Stimulated activated CD4-positive, alpha-beta T cell treated with anti-CD3 and anti-CD28 coated beads, Interleukin-12 subunit alpha, Interleukin-12 subunit beta, amount 100 ng/mL, for 4 hours (primary cell): ENCODE results near the gene ANKRD28.
"Not testable (repeated sequence)": the region's sequence is repeated elsewhere in the genome, so short reads cannot be mapped to it uniquely, and the experiment has no call there.

Experiments used
- DNase-seq: peaks from one replicate; pipeline ENCODE4 v3.0.0-alpha.2; 2020

ANKRD28 gene

DNA sequence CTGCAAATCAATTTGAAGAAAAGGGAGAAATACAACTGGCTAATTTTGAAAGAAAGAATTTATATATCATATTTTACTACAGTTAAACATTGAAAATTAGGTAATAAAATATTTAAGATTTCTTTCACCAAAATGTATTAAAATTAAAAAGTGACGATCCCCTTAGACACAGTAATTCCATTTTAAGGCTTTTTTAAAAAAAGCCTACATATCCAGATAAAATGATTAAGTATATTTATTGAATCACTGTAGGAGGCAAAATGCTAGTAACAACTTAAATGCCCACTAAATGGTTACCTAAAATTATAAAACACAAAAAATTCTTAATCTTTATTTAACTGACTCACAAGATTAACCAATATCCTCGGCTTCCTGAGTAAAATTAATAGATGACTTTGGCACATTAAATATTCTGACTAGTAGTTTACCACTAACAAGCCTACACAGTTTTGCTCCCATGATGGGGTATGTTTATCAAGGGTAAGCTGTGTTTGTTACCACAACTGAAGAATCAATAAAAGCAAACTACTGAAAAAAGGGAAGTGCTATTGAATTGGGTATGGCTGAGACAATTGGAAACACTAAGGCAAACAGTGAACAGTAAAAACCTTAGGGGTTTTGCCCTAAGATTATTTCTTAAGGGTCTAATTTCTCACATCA, 28.4 kb downstream of the ANKRD28 start:
- no peak for DNase-seq

DNA sequence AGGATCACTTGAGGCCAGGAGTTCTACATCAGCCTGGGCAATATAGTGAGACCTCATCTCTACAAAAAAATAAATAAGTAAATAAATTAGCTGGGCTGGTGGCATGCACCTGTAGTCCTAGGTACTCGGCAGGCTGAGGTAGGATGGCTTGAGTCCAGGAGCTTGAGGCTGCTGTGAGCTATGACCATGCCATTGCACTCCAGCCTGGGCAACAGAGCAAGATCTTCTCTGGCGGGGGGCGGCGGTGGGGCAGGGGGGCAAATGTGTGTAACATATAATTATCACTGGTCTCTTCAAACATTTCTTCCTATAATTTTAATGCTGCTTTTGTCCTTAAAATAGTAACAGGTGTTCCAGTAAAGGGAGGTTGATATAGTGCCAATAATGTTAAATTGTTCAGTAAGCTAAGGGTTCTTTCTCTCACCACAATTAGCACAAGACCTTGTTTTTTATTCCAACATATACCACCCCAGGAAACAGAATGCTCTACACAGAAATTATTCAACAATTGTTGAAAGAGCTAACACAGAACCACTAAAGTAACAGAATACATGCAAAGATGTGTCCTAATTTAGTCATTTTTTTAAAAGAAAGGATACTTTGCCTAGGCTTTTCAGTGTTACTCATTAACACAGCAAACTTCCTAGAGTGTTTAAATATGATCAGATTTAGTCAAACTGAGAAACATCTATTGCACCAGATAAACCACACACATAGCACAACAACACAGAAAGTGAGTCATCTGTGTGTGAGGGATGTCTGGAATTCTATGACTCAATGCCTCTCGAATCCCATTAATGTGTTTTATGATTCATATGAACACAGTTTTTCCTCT, 29.1 kb downstream of the ANKRD28 start:
- DNase-seq: no peak

DNA sequence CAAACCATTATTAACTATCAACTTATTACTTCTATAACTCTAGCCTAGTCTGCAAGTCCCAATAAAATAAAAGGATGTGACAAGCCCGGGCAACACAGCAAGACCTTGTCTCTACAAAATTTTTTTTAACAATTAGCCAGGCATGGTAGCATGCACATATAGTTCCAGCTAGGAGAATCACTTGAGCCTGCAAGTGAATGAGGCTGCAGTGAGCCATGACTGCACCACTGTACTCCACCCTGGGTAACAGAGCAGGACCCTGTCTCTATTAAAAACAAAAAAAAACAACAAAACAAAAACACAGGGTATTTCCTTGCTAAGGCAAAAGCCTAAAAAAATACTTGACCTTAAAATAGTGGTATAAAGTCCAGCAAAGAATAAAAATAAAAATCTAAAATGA, 31.4 kb downstream of the ANKRD28 start:
- DNase-seq: no peak

DNA sequence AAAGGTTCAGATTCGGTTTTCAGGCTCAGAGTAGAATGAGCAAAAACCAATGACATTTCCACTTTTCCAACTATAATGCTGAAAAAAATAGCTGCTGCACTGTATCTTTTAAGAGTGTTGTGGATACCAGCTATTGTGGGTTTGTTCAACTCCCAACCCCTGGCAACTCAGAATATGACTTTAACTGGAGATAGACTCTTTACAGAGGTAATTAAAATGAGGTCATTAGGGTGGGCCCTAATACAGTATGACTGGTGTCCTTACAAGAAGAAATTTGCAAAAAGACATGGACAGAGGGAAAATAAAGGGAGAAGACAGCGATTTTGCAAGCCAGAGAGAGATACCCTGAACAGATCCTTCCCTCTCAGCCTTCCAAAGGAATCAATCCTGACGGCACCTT, 39.5 kb downstream of the ANKRD28 start:
- no peak for DNase-seq

DNA sequence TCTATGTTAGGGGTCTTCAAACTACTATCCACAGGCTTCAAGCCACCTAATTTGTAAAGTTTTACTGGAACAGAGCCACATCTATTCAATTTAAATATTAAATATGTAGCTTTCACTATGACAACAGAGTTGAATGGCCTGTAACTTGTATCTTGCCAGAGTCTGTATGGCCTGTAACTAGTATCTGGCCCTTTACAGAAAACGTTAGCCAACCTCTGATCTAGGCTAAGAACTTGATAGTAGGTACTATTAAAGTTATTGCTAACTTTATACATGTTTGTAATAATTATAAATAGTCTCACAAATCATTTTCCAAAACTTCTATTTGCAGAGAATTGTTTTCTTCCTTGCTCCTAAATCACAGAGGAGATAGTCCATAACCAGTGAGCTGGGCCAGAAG, 40.0 kb downstream of the ANKRD28 start:
- no peak for DNase-seq

DNA sequence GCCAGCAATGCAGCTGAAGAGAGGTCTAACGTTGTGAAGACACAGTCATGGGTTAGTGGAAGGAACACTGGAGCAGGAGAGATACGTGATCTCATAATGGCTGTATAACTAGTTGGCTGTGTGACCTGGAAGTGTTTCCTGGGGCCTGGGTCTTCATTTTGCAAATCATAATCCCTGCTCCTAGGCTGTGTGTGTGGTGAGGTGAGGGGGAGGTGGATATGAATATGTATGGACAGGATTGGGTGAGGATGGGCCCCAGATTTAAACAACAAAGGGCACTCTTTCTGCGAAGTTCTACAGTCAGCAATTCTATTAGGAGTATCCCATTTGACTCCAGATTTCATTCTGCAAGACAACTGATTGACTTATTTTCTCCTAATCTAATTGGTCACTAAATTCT, 41.3 kb downstream of the ANKRD28 start:
- DNase-seq: no peak

DNA sequence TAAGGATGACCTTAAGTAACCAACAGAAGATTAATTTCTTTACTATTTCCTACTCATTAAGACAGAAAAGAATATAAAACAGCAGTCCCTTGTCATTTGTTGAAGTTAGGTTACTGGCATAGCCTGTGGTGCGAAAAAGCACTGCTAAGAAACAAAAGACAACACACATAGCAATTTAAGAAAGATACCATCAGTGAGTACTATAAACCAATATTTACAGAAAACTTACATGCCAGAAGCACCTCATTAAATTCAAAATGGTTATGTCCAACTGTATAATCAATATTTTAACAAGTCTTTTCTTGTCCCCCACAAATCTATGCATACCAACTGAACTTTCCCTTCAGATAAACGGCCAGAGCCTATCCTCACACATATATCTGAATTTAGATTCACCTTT, 42.0 kb downstream of the ANKRD28 start:
- DNase-seq: no peak

DNA sequence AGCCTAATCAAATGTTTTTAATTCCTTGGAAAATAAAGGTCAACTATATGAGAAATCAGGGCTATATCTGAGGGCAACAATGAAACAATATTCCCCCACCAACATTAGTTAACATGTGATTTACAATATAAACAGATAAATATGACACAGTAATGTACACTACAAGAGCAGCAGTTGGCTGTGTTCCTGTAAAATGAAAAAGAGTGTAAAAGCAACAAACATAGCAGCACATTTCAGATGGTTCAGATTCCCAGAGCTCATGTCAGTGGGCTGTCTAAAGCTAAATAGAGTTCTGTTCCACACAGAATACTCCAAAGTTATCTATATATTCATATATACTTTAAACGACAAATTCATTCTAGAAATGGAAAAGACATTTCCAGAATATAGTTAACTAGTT, 42.6 kb downstream of the ANKRD28 start:
- DNase-seq: no peak

DNA sequence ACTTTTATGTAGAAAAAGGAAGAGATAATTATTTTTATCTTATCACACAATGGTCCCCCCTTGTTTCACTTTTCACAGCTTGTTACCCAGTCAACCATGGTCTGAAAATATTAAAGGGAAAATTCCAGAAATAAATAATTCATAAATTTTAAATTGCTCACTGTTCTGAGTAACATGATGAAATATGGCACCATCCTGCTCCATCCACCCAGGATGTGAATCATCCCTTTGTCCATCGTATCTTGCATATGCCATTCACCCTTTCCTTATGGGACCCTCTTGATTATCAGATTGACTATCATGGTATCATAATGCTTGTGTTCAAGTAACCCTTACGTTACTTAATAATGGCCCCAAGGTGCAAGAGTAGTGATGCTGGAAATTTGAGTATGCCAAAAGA, 43.7 kb downstream of the ANKRD28 start:
- DNase-seq: no peak

DNA sequence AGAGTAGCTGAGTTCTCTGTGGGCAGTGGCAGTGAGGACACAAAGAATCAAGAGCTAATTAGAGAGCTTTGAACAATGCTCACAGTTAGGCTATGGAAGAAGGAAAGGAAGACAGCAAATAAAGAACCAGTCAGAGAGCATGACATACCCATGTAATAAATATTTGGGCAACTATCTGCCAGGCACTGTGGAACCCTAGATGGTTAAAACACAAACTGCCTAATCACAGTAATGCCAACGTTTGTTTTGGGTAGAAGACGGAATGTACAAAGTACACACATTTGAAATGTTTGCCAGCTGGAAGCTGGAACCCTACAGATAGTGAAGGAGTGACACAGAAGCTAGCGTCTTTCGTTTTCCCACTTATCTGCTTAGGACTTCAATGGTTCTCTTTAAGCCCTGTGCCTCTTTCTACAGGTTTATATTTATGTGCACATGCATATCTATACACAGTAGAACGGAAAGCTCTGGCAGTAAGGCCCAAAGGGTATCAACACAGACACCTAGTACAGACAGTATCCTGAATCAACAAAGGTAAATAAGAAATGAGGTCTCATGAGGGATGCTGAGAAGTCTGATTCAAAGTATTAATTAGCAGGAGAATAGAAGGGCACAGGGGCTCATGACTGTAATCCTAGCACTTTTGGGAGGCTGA, 44.6 kb downstream of the ANKRD28 start:
- DNase-seq: no peak

DNA sequence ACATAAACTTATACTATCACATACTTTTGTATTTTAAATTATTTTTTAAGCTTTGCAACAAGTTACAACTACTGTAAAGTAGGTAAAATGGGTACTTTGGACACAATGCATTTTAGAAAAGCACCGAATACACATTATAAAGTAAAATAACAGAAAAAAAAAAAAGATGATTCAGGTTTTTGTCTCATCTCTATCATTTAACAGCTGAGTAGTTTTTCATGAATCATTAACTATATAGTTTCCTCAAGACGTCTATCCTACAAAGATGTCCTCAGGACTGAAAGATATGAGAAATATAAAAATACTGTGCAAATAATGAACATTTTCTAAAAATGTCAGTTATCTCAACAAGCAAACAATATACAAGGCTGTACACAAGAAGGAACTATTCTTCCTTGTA, 46.9 kb downstream of the ANKRD28 start:
- no peak for DNase-seq

DNA sequence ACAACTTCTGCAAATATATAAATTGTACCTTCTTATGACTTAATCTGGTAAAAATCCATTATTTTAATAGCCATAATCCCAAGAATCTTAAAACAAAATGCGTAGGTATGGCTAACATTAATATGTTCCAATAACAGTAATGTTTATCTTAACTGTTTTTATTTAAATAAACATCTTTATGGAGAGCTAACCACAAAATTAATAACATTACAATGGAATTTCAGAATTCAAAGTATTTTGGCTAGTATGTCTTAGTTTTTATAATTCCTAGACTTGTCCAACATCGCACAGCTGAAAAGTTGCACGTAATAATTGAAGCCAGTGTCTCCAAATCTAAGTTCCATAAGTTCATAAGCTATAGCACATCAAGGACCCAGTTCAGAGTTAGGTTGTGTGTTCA, 47.6 kb downstream of the ANKRD28 start:
- no peak for DNase-seq

DNA sequence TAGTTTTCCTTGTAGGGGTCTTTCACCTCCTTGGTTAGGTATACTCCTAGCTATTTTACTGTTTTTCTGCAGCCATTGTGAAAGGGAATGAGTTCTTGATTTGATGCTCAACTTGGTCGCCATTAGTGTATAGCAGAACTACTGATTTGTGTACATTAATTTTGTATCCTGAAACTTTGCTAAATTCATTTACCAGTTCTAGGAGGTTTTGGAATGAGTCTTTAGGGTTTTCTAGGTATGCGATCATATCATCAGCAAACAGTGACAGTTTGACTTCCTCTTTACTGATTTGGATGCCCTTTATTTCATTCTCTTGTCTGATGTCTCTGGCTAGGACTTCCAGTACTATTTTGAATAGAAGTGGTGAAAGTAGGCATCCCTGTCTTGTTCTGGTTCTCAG, 51.9 kb downstream of the ANKRD28 start:
- DNase-seq: not testable (repeated sequence)

DNA sequence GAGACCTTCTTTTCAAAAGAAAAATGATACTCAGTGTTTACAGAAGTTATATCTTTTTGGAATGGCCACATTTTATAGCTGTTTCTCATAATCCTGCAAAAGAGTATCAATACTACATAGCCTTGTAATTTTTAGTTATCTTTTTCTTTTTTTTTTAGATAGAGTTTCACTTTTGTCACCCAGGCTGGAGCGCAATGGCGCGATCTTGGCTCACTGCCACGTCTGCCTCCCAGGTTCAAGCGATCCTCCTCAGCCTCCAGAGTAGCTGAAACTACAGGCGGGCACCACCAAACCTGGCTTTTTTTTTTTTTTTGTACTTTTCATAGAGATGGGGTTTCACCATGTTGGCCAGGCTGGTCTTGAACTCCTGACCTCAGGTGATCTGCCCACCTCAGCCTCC, 53.6 kb downstream of the ANKRD28 start:
- no peak for DNase-seq

DNA sequence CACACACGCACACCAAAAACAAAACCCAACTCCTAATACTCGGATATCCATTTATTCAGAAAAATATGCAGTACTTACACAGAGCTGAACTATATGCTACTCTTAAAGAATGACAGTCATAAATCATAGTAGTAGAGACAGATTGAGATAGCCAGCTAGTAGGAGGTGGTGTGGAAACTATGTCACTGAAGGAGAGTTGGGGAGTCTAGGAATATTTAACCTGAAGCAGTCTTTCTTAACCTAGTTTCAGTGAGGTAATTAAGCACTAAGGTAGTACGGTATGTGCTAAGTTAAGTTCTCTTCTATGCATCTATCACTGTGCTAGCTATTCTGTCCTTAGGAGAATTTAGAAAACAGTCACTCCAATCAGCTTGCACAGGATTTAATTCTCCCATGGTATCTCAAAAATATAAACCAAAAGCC, 54.2 kb downstream of the ANKRD28 start:
- DNase-seq: no peak

DNA sequence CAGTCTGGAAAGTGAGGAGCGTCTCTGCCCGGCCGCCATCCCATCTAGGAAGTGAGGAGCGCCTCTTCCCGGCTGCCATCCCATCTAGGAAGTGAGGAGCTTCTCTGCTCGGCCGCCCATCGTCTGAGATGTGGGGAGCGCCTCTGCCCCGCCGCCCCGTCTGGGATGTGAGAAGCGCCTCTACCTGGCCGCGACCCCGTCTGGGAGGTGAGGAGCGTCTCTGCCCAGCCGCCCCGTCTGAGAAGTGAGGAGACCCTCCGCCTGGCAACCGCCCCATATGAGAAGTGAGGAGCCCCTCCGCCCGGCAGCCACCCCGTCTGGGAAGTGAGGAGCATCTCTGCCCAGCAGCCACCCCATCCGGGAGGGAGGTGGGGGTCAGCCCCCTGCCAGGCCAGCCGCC, 55.5 kb downstream of the ANKRD28 start:
- DNase-seq: not testable (repeated sequence)

DNA sequence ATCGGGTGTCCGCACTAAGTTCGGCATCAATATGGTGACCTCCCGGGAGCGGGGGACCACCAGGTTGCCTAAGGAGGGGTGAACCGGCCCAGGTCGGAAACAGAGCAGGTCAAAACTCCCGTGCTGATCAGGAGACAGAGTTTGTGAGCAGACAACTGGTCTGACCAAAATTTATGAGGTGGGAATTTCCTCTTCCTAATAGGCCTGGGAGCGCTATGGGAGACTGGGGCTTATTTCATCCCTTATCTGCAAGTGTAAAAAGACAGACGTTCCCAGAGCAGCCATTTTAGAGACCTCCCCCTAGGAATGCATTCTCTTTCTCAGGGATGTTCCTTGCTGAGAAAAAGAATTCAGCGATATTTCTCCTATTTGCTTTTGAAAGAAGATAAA, 59.2 kb downstream of the ANKRD28 start:
- DNase-seq: not testable (repeated sequence)

DNA sequence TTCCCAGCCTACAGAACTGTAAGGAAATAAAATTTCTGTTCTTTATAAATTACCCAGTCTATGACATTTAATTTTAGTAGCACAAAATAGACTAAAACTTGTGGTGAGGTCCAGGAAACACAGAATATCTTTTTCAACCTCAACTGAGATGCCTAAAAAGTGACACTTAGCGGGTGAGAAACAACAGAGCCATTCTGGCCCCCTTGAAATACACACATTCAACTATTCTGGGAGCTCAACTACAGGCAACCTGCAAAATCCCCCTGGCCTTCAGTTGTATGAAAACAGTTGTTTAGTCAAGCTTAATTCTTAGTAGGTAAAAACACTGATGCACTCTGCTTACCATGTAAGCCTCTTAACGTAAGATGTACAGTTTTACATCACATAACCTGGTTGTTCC, 66.8 kb downstream of the ANKRD28 start:
- DNase-seq: no peak

DNA sequence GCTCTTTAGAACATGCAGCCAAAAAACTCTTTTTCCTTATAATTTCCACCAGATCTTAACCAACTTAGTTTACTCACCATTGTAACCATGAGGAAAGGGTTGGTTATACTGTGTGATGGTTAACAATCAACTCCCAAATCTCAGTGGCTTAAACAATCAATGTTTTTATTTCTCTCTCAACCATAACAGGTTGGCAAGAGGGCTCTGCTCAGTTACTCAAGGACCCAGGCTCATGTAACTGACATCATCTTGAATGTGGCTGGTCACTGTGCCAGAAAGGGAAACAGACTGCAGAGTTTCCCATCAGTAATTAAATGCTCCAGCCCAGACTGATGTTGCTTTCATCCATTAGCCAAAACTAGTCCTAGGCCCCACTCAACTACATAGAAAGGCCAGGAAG, 69.0 kb downstream of the ANKRD28 start:
- no peak for DNase-seq

DNA sequence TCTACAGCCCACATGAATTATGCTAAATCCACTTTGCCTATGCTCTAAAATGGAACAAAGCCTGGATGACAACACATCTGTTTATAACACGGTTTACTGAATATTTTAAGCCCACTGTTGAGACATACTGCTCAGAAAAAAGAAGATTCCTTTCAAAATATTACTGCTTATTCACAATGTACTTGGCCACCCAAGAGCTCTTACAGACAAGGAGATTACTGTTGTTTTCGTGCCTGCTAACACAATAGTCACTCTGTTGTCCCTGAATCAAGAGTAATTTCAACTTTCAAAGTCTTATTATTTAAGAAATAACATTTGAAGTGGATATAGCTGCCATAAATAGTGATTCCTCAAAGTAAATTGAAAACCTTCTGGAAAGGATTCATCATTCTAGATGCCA, 70.9 kb downstream of the ANKRD28 start:
- no peak for DNase-seq

DNA sequence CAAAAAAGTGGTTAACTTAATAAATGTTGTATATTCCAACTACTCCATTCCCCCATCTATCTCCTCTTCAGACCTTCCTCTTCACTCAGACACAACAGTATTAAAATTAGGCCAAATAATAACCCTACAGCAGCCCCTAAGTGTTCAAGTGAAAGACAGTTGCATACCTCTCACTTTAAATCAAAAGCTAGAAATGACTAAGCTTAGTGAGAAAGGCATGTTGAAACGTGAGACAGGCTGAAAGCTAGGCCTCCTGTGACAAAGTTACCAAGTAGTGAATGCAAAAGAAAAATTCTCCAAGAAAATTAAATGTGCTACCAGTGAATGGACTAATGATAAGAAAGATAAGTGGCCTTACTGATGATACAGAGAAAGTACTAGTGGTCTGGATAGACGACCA, 71.7 kb downstream of the ANKRD28 start:
- no peak for DNase-seq

DNA sequence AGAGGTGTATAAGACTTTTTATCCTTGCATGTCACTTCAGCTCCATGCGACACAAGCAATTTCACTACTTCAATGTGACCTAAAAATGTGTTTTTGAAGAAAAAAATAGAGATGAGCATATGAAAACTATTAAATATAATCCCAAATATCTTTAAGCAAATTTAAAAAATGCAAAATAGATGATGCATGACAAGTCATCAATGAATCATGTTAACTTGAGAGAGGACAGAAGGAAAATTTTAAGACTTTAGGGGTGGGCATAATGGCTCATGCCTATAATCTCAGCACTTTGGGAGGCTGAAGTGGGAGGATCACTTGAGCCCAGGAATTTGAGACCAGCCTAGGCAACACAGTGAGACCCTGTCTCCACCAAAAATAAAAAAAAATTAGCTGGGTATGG, 73.3 kb downstream of the ANKRD28 start:
- no peak for DNase-seq

DNA sequence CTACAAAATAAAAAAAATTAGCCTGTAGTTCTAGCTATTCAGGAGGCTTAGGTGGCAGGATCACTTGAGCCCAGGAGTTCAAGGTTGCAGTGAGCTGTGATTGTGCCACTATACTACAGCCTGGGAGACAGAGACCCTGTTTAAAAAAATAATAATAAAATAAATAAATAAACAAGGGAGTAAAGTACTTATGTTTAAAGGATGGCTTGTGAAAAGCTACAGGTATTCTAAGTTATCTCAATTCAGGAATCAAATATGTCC, 74.2 kb downstream of the ANKRD28 start:
- DNase-seq: no peak

DNA sequence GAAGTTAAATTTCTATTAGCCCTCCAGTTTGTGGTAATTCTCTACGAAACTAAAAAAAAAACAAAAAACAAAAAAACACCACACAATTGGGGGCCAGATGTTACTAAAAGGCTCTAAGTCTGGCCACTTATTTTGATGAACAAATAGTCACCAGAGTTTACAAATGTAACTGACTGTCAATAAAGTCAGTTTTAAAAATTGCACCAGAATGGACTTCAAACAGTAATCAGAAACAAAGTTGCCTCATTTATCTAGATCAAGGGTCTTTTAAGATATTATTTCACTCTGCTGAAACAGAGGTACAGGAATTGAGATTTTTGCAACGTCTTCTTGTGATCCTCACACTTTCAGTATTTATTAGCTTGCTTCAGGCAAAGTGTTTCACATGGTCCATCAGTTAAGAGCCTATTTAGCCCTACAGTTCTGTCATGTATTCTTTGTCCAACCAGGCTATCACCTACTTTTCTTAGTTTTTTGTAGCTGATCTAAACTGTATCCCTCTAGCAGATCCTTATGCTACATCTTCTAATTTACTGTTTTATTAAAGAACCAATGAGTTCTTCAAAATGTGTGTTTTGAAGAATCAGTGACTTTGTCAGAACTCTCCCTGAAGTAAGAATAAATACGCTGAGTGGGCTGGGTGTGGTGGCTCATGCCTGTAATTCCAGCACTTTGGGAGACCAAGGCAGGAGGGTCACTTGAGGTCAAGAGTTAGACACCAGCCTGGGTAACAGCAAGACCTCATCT, 74.7 kb downstream of the ANKRD28 start:
- DNase-seq: no peak
